HG03280 (cell line): Measurements from ENCODE around the gene LRRC1.
"Not testable (repeated sequence)": the region's sequence is repeated elsewhere in the genome, so short reads cannot be mapped to it uniquely, and the experiment has no call there.

Experiments
- ATAC-seq: cut with Tn5 transposase; IDR thresholded peaks from one replicate; pipeline ENCODE4 v1.9.1; 2021; ENCODE audit warnings: mild to moderate bottlenecking, moderate library complexity; ENCODE audit not compliant: unreplicated experiment

The LRRC1 gene

DNA sequence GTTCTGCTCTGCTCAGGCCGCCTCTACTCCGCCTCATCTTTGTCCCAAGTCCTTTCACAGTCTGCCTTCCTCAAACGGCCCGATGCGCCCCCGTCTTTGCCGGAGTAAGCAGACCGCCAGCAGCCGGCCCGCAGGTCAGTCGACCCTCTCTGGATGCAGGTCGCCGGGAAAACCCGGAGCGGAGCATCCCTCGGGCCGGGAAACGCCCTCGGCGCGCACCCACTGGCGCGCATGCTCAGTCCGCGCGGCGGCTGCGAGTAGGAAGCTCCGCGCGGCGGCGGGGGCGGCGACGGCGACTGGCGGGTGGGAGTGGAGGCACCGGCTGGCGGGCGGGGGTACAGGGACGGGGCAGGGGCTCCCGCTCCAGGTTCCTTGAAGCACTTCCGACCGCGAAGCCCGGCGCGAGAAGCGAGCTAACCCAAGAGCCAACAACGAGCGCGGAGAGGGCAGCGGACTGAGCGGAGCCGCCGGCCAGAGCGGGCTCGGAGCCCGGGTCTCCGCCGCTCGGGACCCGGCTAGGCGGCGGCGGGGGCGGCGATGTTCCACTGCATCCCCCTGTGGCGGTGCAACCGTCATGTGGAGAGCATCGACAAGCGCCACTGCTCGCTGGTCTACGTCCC, at the start of gene LRRC1:
Gene LRRC1 (plus strand): TSS at position 286 of the 620 bp plus-strand sequence. CDS start 252 bp downstream, at position 538.
- ATAC-seq: peak; percentile 79

DNA sequence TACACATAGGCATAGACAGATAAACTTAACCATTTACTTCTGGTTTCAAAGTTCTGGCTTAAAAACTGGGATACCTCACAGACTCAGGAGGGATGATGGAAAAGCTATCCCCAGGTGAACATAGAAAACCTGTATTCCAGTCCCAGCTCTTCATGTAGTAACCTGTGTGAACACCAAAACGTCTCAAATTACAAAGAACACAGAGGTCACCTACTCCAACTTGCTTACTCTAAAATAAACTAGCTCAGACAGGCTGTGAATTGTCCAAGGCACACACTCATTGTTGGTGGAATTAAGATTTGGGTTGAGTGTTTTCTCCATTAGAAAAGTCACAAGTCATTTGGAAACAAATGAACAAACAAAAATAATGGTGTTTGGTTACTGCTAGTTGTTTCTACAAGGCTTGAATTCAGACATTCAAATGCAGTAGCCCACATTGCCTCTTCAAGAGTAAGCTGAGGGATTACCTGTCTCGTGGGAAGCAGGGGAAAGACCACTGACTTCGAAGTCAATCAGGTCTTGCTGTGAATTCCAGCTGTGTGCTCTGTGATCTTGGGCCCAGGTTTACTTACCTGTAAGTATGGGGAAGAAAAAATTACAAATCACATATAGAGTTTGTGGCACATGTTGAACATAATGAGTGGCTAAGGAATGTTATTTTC, 48.2 kb upstream of the LRRC1 start:
- ATAC-seq: no peak

DNA sequence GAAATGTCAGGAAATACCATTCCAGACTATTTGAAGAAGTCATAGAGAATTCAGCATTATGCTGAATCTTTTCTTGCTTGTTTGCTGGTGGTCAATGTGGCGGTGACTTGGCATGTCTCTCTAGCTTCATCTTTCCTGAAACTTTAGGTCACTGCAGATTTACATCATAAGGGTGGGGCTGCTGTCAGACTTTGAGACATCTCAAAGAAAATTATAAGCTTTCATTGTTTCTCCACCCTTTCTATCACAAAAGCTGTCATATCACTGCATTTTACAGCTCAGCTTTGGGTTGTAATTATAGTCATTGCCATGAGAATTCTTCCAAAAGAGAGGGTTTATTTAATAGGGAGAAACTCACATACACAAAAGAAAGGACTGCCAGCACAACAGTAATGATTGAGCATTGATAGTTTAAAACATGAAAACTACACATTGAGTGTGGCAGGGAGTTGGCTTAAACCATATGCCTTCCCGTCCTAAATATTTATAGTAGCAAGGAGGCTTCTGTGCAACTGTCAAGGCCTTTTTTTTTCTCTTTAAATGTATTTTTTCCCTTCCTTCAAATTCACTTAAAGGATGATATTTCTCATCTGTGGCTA, 44.7 kb upstream of the LRRC1 start:
- ATAC-seq: no peak

DNA sequence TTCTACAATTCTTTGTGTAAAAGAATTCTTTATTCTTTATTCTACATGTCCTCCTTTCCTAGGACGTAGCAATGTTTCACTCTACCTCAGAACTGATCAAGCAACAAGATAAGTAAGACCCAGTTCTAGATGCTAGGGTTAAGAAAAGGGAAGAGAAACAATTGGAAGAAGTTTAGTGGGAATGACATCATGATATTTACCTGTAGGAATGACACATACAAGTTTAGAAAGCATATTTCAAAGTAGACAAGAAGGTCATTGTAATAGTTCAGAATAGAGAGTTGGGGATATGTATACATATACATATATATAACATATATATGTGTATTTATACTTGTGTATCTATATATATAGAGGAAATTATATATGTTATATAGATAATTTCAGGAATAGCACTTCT, 43.4 kb upstream of the LRRC1 start:
- no peak for ATAC-seq

DNA sequence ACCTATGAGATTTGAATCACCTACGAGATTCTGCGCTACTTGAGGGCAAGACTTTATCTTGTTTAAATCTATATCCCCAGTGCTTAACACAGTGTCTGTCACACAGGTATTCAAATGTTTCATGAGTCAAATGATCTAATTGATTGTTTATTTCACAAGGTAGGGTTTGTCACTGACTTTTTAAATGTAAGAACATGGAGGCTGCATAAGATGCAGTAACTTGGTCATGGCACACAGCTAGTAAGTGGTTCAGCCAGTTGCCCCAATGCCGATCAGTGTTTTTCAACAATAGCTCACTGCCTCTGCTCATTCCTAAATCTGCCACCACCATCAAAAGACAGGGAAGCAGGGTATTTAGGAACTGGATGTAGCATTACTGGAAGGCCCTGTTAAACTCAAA, 42.4 kb upstream of the LRRC1 start:
- ATAC-seq: no peak

DNA sequence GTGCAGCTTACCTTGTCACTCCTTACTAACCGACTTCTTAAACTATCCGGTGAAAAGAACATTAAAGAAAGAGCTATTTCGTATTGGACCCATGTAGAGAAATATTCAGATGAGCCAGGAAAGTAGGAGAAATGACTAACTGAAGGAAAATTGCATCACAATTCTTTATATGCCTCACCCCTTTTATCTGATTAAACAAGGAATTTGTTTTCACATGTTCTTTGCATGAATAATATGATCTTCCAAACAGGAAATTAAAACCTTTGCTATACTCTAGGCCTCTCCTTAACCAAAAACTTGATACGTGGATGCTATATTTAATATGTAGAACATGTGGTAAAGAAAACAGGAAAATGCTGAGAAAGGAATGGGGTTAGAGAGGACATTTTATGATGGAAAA, 41.9 kb upstream of the LRRC1 start:
- no peak for ATAC-seq

DNA sequence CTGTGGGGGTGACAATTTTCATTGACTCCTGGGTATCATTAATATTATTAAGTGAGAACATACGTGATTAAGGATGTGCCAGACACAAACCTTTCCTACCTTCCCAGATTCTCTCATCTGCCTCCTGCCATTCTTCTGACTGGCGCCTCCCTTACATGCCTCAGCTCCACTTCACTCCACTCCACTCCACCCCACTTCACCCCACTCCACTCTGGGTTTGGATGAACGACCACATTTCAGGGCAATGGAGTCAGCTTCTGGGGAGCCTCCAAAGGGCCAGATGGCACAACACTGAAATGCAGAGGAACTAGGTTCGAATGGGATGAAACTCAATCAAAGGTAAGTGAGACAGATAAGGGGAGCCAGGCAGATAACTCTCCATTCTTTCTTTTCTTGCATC, 40.5 kb upstream of the LRRC1 start:
- ATAC-seq: no peak

DNA sequence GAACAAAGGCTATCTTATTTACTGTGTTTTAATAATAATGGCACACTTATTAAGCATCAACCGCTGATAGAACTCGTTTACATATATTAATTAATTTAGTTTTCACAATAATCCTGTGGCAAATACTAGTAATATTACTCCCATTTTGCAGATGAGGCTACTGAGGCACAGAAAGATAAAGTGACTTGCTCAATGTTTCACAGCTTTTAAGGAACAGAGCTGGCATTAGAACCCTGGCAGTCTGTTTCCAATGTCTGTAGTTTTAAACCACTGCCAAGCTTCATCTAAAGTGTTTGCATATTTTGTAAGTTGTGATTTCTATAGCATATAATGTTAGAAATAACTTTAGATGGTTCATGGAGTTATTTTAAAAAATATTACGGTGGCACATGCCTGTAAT, 38.4 kb upstream of the LRRC1 start:
- no peak for ATAC-seq

DNA sequence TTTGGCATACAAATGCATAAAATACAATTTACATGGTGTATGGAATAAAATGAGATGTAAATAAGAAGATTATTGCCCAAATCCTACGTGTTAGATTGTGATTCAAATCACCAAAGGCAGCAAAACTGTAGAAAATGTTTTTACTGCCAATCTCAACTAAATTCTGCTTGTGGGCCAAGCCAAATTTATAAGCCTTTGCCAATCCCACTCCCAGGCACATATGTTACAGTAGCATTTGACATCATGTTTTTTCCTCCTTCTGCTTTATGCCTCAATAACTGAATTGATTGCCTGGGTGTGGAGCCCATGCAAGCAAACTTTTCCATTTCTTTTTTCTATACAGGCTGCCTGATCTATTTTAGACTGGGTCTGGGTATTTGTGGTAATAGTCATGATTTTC, 36.3 kb upstream of the LRRC1 start:
- ATAC-seq: no peak

DNA sequence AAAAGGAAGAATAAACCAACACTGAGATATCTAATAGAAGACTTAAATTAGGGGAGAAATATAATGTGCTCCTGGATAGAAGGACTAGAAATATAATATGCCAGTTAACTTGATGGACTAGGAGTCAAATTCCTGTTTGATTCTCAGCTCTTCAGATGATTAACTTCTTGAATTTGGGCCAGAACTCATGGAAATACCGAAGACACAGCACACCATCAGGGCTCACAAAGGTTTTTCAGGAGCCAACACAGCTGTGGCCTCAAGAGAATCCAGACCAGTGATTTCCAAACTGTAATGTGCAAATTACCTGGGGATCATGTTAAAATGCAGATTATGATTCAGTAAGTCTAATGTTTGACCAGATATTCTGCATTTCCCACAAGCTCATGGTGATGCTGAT, 33.8 kb upstream of the LRRC1 start:
- no peak for ATAC-seq

DNA sequence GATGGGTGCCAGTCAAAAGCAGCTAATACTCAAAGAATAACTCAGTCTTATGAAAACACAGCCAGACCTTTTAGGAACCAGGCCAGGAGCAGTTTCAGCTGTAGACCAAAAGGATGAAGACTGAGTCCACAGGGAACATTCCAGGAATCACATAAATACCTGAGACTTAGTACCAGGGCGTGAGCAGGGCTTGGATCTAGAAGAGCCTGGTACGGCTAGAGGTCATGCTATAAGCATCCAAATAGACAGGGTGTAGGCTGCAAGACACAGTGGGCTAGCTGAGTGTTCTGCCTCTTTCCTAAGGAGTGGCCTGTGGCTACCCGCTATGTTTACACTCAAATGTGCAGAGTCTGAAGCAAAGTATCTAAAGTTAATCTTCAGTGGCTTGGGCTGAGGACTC, 29.5 kb upstream of the LRRC1 start:
- ATAC-seq: no peak

DNA sequence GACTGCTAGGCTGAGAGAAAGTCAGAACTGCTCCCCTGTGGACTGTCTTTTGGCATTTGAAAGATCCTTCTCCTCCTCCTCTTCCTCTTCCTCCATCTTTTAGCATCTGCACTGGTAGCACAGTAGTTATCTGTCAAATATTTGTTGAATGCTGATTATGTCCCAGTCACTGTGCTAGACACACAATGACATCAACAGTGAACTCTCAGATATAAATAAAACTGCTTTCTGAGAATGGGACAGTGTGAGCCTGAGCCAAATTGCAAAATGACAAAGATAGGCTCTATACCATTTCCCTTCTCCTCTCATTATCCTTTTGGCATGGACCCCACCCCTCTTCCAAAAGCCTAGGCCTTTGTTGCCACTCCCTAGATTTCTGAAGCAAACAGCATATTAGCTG, 27.9 kb upstream of the LRRC1 start:
- no peak for ATAC-seq

DNA sequence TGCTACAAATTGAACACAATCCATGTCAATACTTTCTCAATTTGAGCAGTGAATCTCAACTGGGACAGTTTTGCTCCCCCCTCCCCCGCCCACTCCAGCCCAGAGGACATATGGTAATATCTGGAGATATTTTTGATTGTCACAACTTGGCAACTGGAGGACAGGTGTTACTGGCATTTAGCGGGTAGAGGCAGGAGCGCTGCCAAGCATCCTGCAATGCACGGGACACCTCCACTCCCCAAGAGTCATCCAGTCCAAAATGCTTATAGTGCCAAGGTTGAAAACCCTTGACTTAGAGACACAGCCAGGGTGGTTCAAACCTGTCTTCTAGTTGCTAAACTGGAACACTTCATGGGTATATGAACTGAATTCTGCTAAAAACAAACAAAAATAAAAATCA, 26.9 kb upstream of the LRRC1 start:
- ATAC-seq: no peak

DNA sequence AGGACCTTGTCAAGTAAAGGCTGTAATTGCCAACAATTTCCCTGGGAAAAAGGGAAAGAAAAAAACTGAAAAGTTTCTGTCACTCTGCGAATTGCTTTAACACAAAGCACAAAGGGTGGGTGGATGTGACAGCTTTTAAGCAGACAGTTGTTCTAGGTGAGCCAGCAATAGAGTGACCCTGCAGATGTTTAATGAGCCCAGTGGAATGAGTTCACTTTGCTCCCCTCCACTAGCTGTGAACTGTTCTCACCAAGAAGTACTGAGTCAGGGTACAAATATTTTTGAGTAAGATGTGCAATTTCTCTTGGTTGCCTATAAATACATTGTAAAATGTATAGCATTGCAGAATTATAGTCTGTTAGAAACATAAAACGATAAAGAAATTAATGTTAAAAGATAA, 26.2 kb upstream of the LRRC1 start:
- no peak for ATAC-seq

DNA sequence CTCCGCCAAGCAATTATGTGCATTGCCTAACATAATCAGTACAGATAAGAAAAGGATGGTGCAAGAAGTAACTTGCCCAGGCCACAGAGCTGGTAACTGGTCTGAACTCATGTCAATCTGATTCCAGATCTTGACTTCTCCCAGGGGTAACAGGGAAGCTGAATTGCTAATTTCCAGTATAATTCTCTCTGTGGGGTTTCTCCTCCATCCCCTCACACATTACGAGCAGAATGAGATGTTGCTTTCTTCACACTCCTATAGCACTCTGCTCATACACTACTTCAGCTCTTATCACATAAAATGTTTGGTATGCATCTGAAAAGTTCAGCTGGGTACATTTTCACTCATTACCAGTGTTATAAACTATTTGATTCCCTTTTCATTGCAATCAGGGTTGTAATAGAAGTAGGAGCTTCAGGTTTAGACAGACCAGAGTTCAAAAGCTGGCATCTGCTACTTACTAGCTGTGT, 24.0 kb upstream of the LRRC1 start:
- ATAC-seq: no peak

DNA sequence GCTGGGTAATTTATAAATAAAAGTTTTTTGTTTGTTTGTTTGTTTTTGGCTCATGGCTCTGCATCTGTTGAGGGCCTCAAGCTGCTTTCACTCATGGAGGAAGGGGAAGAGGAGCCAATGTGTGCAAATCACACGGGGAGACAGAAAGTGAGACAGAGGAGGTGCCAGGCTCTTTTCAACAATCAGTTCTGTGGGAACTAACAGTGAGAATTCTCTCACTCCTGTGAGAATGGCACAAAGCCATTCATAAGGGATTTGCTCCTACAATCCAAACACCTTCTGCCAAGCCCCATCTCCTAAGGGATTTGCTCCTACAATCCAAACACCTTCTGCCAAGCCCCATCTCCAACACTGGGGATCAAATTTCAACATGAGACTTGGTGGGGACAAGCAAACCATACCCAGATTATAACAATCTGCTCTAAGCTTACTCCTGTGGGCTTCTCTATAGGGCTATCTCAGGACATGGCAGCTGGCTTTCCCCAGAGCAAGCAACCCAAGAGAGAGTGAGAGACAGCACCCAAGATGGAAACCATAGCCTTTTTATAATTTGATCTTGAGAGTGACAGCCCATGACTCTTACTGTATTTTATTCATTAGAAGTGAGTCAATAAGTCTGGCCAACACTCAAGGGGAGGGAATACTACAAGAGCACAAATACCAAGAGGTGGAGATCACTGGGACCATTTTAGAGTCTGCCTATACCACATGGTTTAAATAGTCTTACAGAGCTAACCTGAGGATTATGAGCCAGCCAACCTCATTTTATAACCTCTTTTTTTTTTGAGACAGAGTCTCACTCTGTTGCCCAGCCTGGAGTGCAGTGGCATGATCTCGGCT, 22.8 kb upstream of the LRRC1 start:
- no peak for ATAC-seq

DNA sequence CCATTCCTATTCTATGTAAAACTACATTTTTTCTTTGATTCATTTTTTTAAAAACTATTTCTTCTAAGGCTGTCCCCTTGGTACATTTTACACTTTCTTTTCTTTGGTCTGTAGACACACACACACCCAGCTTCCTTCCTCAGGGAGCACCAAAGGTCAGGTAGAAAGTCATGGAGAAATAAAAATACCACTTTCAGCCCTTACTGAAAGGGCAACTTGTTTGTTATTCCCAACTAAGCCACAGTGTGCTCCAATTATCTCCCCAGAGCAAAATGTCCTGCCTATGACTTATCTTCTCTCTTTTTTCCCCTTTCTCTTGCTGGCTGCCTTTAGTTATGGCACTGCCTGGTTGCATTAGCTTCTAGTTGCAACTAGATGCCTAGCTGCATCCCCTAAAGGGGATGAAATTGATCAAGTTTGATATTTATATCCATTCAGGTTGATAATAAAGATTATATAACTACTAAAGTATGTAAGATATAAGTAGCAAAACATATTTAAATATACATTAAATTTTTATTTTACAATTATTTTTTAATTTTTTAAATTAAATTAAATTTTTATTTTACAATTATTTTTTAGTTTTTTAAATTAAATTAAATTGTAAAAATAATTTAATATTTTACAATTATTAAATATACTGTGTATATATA, 21.6 kb upstream of the LRRC1 start:
- no peak for ATAC-seq

DNA sequence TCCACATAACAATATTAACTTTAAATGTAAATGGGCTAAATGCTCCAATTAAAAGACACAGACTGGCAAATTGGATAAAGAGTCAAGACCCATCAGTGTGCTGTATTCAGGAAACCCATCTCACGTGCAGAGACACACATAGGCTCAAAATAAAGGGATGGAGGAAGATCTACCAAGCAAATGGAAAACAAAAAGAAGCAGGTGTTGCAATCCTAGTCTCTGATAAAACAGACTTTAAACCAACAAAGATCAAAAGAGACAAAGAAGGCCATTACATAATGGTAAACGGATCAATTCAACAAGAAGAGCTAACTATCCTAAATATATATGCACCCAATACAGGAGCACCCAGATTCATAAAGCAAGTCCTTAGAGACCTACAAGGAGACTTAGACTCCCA, 18.7 kb upstream of the LRRC1 start:
- not testable (repeated sequence) for ATAC-seq

DNA sequence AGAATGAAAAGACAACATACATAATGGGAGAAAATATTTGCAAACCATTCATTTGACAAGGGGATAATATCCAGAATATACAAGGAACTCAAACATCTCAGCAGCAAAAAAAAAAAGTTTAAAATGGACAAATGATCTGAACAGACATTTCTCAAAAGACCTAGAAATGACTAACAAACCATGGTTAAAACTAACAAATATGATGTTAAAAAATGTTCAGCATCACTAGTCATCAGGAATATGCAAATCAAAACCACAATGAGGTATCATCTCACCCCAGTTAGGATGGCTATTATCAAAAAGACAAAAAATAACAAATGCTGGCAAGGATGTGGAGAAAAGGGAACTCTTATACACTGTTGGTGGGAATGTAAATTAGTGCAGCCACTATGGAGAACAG, 9.8 kb upstream of the LRRC1 start:
- ATAC-seq: not testable (repeated sequence)

DNA sequence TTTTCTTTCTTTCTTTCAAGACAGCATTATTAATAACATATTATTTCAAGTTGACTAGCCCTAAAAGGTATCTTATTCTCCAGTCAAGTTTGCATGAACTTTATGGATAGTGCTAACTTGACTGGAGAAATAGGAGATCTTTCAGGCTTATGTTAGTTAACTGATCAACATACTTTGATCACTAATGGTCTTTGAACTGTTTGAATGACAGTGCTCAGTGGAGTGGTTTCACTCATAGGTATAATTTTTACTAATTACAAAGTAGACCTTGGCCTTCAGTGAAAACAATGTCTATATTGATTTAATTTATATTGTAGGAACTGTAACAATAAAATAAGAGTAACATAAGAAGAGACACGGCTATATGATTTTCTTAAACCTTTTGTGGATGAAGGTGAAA, 8.0 kb upstream of the LRRC1 start:
- ATAC-seq: no peak

DNA sequence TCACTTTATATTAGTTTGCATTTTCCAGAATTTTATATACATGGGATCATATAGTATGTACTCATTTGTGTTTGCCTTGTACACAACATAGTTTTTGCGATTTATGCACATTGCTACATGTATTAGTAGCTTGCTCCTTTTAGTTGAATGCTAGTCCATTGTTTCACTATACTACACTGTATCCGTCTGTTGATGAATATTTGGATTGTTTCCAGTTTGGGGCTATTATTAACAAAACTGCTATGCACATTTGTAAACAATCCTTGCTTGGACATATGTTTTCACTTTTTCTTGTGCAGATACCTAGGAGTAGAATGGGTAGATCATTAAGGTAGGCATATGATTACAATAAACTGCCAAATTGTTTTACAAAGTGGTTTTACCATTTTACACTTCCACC, 3.9 kb upstream of the LRRC1 start:
- ATAC-seq: no peak
